GM18499 (cell line): ENCODE measurements around the gene PICALM.
A peak's percentile ranks its signal among the peaks of the same experiment; 100 is the strongest.

Source experiments
- ATAC-seq: cut with Tn5 transposase; IDR thresholded peaks from one replicate; pipeline ENCODE4 v1.9.1; 2021; ENCODE audit warnings: moderate number of reproducible peaks; ENCODE audit not compliant: insufficient read depth, unreplicated experiment

Gene PICALM

DNA sequence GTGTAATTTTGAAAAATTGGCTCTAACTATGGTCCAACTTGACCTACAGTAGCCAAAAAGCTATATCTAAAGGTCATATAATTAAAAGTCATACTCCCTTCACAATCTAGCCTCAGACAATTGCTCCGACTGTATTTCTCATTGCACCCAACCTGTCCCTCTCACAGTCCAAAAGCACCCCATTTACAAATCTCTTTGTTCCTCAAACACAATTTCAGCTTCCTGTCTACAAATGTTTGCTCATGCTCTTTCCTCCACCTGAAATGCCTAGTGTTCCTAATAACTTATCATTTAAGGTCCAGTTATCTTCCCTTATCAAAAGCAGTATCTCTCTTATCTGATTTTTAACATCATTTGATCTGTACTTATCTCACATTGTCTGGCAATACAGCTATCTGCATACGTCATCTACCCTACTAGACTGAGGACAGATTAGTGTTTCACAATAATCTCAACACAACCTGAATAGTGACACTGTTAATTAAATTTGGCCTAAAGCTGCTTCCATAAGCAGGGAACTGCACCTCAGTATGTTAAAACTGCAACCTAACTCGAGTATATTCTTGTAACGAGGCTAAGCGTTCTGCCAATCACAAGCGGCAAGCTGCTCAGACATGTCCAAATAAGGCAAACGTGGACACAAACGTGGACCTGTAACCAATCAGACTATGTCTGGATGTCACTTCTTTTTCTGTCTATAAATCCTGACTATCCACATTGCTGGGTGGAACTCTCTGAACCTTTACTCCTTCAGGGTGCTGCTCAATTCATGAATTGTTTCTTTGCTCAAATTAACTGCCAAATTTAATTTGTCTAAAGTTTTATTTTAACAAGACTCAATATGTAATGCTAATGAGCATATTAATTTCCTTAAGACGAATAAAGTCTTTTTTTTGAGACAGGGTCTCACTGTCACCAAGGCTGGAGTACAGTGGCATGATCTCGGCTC, 15.9 kb downstream of the PICALM start:
- ATAC-seq = no peak

GRCh38 chr11:86050196-86050709, 18.6 kb downstream of the PICALM start:
- ATAC-seq = no peak

DNA sequence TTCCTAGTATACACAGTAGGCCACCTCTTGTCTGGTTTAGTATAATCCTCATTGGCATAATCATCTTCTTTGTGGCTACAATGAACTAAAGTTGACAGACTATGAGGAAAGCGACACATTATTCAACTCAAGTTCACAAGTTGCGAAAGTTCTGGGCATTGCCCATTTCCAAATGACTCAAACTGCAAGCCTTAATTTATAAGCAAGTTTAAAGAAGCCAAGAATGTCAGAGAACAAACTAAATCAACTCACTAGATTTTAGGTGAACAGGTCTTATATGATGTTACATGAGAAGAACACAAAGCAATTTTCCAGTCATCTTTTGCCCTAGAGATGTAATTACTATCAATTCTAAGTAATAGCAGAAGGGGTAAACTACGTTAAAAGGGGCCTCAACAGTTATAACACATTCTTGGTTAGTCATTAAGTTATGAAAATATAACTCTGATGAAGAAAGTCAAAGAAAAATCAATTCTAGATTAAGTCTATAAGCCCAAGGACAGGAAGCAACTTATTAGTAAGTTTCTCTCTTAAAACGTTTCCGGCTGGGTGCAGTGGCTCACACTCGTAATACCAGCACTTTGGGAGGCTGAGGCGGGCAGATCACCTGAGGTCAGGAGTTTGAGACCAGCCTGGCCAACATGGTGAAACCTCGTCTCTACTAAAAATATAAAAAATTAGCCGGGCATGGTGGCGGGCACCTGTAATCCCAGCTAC, 21.5 kb downstream of the PICALM start:
- ATAC-seq = no peak

DNA sequence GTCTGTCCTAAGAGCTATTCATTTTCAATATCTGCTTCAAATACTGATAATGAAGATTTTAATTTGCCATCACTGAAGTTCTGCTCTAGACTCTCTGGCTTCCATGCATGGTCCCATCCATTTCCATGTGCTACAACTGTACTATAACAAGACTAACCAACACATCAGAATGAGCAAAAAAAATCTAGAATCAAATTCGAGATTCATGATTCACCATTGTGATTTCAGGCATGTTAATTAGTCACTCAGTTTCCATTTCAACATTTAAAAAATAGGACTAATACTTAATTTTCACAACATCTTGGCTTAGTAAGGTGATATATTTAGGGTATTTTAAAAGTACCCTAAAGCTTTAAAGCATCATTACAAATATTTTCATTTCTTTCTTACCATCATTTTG, 22.8 kb downstream of the PICALM start:
- ATAC-seq = no peak

GRCh38 chr11:86043765-86044503, 24.9 kb downstream of the PICALM start:
- no peak for ATAC-seq

GRCh38 chr11:86041975-86042378, 26.9 kb downstream of the PICALM start:
- ATAC-seq = peak; percentile 47

GRCh38 chr11:86040919-86041850, 27.7 kb downstream of the PICALM start:
- ATAC-seq = no peak

- no peak for ATAC-seq
These were observed 29.8 kb downstream of the PICALM start for GRCh38 chr11:86039094-86039493.

GRCh38 chr11:86037743-86038142, 31.1 kb downstream of the PICALM start:
- ATAC-seq = no peak

DNA sequence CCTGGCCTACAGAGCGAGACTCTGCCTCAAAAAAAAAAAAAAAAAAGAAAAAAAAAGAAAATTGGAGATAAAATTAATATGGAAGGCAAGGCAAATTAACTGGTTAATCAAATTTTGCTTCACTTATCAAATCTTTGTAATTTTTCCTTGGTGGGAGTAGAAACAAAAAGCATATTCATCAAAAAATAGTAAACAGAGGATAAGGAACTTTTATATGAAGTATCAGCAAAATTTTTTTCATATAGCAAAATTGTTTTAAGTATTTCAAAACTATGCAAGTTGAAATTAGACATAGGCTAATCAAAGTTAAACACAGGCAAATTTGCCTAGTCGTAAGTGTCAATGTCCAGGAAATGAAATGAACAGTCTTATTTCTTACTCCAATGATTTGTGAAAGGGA, 33.0 kb downstream of the PICALM start:
- ATAC-seq = no peak

DNA sequence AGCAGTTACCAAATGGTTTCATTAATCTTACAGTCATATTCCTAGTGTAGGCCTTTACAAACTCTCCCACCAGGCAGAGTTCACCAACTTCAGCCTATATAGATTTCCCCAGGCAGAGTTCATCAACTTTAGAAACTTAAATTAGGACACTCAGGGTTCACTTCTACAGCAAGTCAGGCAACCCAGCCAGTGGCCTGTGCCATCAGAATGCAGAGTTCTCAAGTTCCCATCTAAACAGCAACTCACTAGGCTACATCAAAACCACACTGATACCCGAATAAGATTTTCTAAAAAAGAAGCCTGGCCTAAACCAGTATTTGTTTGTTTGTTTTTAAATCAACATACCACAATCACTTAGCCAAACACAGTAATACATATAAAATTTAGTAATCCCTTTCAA, 33.7 kb downstream of the PICALM start:
- no peak for ATAC-seq

GRCh38 chr11:86034710-86035109, 34.2 kb downstream of the PICALM start:
- ATAC-seq = no peak

DNA sequence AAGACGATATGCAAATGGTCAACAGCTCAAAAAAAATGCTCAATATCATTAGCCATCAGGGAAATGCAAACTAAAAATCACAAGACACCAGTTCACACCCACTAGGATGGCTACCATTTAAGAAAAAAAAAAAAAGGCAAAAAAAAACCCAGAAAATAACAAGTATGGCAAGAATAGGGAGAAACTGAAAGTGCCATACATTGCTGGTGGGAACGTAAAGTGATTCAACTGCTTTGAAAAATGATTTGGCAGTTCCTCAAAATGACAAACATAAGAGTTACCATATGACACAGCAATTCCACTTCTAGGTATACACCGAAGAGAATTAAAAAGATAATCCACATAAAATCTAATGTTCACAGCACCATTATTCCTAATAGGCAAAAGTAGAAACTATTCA, 47.5 kb downstream of the PICALM start:
- peak; percentile 39 for ATAC-seq

- no peak for ATAC-seq
These were observed 50.6 kb downstream of the PICALM start for GRCh38 chr11:86018249-86018648.

GRCh38 chr11:86016451-86016850, 52.4 kb downstream of the PICALM start:
- no peak for ATAC-seq

- no peak for ATAC-seq
These were observed 53.2 kb downstream of the PICALM start for GRCh38 chr11:86015699-86016098.

GRCh38 chr11:86014221-86014620, 54.7 kb downstream of the PICALM start:
- no peak for ATAC-seq

- ATAC-seq = no peak
These were observed 55.2 kb downstream of the PICALM start for GRCh38 chr11:86013713-86014112.

DNA sequence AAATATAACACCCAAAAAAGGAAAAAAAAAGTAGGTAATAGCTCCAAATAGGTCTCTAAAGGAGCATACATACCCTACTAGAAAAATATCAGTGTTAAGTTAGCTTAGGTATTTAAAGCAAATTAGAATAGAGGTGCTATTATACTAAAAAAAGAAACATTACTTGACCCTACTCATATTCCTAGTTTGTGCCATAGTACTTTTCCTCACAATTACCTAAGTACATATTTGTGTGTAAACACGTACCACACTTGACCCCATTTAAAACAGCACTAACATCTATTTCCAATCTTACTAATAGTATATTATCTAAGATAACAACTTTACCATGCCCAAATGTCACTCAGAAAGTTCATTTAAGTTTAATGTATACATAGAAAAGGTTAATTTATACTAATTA, 57.7 kb downstream of the PICALM start:
- no peak for ATAC-seq

GRCh38 chr11:86003654-86004053, 65.2 kb downstream of the PICALM start:
- ATAC-seq = no peak
